Muscle of arm (tissue), 12 donors: ENCODE measurements around the gene TEX2. TPM values are rescaled to one million over a fixed set of nuclear protein-coding genes. Genes with fewer than 3 reads are reported as not detected.

Experiments
- DNase-seq: peaks from one replicate; pipeline ENCODE4 v3.0.0-alpha.2; 2013
- polyA plus RNA-seq, 12 donors: library from polyadenylated mRNA; unstranded; fragments of 120-200 nt; gene quantifications; one replicate each; pipeline ENCODE4 v1.2.1, GENCODE V29; 2013; ENCODE audit not compliant: insufficient read length in 12 of 12

Gene TEX2
- polyA plus RNA-seq, 12 donors: 17.6 to 29.0 (median 21.8) TPM; not detected in 1

GRCh38 chr17:64117981-64118979, 144.8 kb downstream of the TEX2 start:
- peak; percentile 42 for DNase-seq

DNA sequence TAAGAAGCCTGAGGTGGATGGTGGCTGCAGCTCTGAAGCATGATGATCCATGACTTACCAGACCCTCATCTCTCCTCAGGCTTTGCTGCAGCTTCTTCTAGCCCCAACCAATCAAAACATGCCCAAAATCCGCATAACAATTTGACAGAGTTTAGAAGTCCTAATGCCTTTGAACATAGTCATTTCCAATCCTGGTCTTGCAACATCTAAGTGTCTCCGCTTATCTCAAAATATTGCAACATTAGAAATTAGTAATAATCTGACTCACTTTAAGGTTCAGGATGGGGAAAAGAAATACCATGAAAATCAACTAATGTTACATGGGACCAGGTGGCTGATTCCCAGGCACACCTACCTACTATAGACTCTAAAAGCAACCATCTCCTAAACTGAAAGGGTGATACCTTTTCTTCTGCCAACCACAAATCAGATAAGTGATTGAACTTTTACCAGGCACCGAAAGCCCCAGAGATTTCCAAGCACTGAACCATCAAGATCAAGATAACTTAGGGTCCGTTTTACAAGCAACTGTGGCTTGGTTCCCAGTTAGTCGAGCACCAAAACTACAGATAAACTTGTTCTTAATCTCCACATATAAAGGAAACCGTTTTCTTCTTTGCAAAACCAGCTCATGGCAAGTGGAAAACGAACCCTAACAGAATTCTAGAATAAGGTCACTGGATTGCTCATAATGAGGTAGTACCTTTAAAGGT, 147.1 kb downstream of the TEX2 start:
- no peak for DNase-seq

GRCh38 chr17:64115043-64115698, 147.9 kb downstream of the TEX2 start:
- no peak for DNase-seq

- DNase-seq: no peak
Measured at GRCh38 chr17:64113006-64113405, 150.1 kb downstream of the TEX2 start.

- DNase-seq: no peak
Measured at GRCh38 chr17:64111831-64112230, 151.2 kb downstream of the TEX2 start.

DNA sequence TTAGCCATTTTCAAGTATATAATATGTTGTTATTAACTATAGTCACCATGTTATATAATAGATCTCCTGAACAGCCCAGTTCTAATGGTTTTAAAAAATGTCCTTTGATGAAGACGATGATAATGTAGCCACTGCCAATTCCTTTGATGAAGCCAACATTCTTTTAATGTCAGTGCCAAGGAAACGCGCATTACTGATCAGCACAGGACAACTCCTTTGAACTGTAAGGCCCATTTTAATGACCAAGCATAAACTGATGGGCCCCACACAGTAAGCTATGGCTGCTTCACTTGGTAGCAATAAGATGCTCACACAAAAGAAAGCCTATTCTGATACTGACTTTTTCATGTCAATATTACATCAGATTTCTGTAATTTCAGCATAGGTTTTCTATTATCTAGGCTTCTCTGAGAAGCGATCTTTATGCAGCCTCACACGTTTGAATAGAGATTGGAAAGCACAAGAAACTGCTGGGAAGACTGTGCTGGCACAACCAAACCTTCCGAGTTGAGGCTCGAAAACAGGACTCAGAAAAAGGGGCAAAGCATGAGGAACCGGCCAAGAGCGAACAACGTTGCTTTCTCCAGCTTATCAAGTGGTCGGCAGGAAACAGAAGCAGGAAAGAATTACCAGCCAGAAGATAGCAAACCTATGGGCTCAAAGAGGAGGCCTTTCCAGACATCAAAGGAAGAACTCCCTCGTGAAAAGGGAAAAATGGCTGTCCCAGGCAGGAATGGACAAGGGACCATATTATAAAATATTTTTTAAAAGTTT, 152.5 kb downstream of the TEX2 start:
- no peak for DNase-seq

DNA sequence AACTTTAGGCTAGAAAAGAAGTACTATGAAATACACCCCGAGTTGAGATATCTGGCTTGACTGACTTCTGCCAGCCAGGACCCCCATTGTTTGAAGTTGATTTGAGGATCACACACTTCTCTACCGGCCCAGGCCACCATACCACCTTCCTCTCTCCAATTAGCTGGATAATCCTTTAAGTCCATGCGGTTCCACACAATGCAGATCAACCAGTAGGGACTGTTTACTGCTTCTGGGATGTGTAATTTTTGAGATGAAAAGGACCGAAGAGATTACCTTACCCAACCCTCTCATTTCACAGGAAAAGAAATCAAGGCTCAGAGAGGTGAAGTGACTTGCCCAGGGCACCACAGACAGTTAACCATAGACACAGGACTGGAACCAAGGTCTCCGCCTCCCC, 153.7 kb downstream of the TEX2 start:
- DNase-seq: no peak

- no peak for DNase-seq
Measured at GRCh38 chr17:64107500-64108236, 155.4 kb downstream of the TEX2 start.

DNA sequence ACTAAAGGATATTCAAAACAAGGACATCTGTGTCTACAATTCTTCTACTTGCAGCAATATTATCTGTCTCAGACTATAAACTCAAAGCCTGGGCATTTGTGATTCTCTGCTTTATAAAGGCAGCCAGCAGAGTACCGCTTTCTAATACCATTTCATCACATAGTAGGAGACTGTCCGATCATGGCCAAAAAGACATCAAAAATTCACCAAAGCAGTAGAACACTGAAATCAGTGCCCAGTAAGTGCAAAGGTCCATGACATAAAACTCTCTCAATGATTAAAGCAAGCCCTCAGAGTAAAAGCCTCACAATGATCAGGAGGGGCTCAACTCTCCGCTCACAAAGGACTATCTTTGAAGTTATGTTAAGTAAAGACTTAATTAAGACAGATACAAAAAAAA, 156.1 kb downstream of the TEX2 start:
- no peak for DNase-seq

DNA sequence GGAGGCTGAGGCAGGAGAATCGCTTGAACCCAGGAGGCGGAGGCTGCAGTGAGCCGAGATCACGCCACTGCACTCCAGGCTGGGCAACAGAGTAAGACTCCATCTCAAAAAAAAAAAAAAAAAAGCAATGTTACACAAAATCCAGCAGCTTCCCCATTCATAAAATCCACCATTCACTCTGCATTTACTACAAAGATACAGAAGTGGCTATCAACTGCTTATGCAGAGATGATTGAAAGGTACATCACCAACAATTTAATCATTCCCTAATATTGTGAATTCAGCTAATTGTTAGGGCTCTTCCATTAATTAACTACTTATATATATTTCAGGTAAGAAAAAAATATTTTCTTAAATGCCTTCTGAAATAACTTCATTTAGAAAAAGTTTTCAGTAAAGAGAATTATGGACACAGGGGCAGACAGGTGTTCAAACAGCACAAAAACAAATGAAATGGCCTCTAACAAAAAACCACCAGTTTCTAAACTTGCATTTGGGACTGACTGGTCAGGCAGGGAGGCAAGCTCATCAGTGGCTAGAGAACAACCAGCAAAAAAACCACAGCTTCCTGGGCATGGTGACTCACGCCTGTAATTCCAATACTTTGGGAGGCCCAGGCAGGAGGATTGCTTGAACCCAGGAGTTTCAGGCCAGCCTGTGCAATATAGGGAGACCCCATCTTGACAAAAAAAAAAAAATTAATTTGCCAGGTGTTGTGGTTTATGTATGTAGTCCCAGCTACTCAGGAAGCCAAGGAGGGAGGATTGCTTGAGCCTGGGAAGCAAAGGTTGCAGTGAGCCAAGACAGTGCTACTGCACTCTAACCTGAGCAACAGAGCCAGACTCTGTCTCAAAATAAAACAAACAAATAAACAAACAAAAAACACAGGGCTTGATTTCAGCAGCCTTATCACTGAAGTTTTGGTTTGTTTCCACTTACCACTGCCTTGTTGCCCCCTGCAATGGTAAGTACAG, 159.4 kb downstream of the TEX2 start:
- DNase-seq: no peak

DNA sequence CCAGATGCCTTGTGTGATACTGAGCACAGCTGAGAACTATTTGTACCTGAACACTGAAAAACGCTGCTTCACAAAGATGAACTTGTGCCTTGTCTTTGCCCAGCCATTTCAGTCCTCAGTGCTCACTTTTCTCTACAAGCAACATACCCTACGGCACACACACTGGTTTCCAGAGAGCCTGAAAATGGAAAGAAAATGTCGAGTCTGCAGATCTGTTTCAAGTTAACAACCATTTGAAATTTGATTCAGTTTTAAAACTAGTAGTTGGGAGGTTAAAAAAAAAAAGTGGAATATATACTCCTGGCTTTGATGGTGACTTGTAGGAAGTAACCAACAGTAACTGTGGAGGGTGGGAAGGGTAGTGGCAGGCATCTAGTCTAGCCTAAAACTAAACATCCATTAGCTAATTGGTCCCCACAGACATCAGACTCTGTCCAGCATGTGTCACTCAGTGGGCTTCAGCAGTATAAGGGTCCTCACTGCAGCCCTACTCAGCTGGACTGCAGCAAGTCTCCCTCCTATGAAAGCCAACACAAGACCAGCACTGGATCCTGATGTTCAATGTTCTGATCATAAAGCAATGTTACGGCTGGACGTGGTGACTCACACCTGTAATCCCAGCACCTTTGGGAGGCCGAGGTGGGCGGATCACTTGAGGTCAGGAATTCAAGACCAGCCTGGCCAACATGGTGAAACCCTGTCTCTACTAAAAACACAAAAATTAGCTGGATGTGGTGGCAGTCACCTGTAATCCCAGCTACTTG, 160.3 kb downstream of the TEX2 start:
- no peak for DNase-seq

DNA sequence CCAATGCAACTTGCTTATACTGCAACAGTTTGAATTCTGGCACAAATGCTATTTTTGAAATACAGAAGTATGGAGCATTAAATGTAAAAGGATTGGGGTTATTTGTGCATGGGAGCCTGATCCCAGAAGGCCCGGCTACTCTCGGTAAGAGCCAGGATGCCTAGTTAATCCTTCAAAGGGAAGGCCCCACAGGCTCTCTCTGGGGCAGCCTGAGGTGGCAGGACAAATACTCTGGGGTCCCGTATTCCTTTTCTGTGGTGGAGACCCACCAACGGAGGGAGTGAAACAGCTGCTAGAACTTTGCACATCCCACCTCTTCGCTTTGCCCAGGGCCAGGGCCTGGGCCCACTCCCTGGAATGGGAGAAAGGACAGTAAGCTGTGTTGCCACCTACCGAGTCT, 163.5 kb downstream of the TEX2 start:
- DNase-seq: no peak

Other genes starting within 250 kb of the TEX2 start
- 10 to 100 TPM in 11 of 12 donors, not detected in 1; 16.3 to 34.6 (median 24.8) TPM for gene ICAM2, start 242.6 kb downstream of the TEX2 start, polyA plus RNA-seq
- gene ERN1, start 133.1 kb downstream of the TEX2 start, polyA plus RNA-seq: 1 to 10 TPM in 11 of 12 donors, not detected in 1; 4.1 to 7.2 (median 5.0) TPM
- gene PECAM1, start 127.6 kb upstream of the TEX2 start, polyA plus RNA-seq: 100 to 1,000 TPM in 10 of 12 donors, 10 to 100 TPM in 1, not detected in 1; 57.3 to 238 (median 183) TPM
- gene MILR1, start 185.9 kb upstream of the TEX2 start, polyA plus RNA-seq: 1 to 10 TPM in 10 of 12 donors, not detected in 2; 1.5 to 8.3 (median 3.7) TPM
- 10 to 100 TPM in 11 of 12 donors, not detected in 1; 16.3 to 41.3 (median 25.5) TPM for gene POLG2, start 233.8 kb upstream of the TEX2 start, polyA plus RNA-seq
- gene DDX5, start 243.0 kb upstream of the TEX2 start, polyA plus RNA-seq: 100 to 1,000 TPM in 11 of 12 donors, not detected in 1; 322 to 909 (median 477) TPM
- 100 to 1,000 TPM in 1 of 12 donors, 10 to 100 TPM in 10, not detected in 1; 36.0 to 131 (median 56.1) TPM for gene CEP95, start 243.7 kb upstream of the TEX2 start, polyA plus RNA-seq